IMR-90 (cell line): Measurements from ENCODE around the gene GDF9. TPM values are rescaled to one million over a fixed set of nuclear protein-coding genes. Genes with fewer than 3 reads are reported as not detected.

Experiments used
- ATAC-seq: fragments of 200-7000 bp; cut with Tn5 transposase; 2 replicates; pipeline ENCODE4 v1.9.1; 2020; ENCODE audit warnings: low read depth, mild to moderate bottlenecking, moderate library complexity
- BruUV-seq: library from RNA; stranded (reverse); fragments of 400-500 nt; replicated peaks from 2 replicates; lab custom pipeline; 2021; lab: Mats Ljungman, UMichigan
- CTCF ChIA-PET: fragments of 300-600 bp; formaldehyde crosslinking; extraction: SDS; loops from one replicate; lab custom pipeline; 2021; ENCODE audit warnings: antibody characterized with exemption; lab: Yijun Ruan, JAX
- POLR2A ChIA-PET: fragments of 300-600 bp; sonication (Branson Sonifier 250); formaldehyde crosslinking; loops from one replicate; lab custom pipeline; 2022; ENCODE audit warnings: antibody characterized with exemption; ENCODE audit not compliant: unreplicated experiment; lab: Charles Lee
- DNase-seq: peaks from one replicate; pipeline ENCODE4 v3.0.0; 2013
- H2AFZ ChIP-seq: replicated peaks from 2 replicates; pipeline ENCODE3; 2013; ENCODE audit warnings: low read length, mild to moderate bottlenecking; ENCODE audit not compliant: poor library complexity
- H2AK5ac ChIP-seq: 2 replicates; pipeline ENCODE4 v1.6.1; 2013; ENCODE audit warnings: low read depth, low read length, inconsistent platforms
- H2AK9ac ChIP-seq: replicated peaks from 2 replicates; pipeline ENCODE3; 2013; ENCODE audit warnings: mild to moderate bottlenecking, low read depth, low read length, moderate library complexity; ENCODE audit not compliant: poor library complexity
- H2BK120ac ChIP-seq: 2 replicates; pipeline ENCODE4 v1.6.1; 2013; ENCODE audit warnings: low read depth, low read length, inconsistent platforms
- H2BK15ac ChIP-seq: 3 replicates; pipeline ENCODE4 v1.6.1; 2013; ENCODE audit warnings: low read depth, low read length, inconsistent platforms
- H2BK20ac ChIP-seq: 2 replicates; pipeline ENCODE4 v1.6.1; 2013; ENCODE audit warnings: low read depth, mild to moderate bottlenecking, inconsistent platforms, low read length, moderate library complexity
- H2BK5ac ChIP-seq: 2 replicates; pipeline ENCODE4 v1.6.1; 2013; ENCODE audit warnings: mild to moderate bottlenecking, low read depth, low read length, inconsistent platforms; ENCODE audit not compliant: poor library complexity, severe bottlenecking
- H3K14ac ChIP-seq: replicated peaks from 2 replicates; pipeline ENCODE4 v1.6.1; 2013; ENCODE audit warnings: low read depth, low read length, inconsistent platforms
- H3K18ac ChIP-seq: 2 replicates; pipeline ENCODE4 v1.6.1; 2013; ENCODE audit warnings: low read depth, low read length, control low read depth
- H3K23ac ChIP-seq: 2 replicates; pipeline ENCODE4 v1.6.1; 2013; ENCODE audit warnings: low read depth, low read length, inconsistent platforms
- H3K27ac ChIP-seq: 2 replicates; pipeline ENCODE4 v1.5.1; 2013; ENCODE audit warnings: mild to moderate bottlenecking, control low read depth, low read length; ENCODE audit not compliant: insufficient read depth
- H3K27me3 ChIP-seq: 2 replicates; pipeline ENCODE4 v1.6.1; 2013; ENCODE audit warnings: low read length; ENCODE audit not compliant: control insufficient read depth, insufficient read depth
- H3K36me3 ChIP-seq: 2 replicates; pipeline ENCODE4 v1.6.1; 2013; ENCODE audit warnings: low read length, mixed read lengths; ENCODE audit not compliant: control insufficient read depth, insufficient read depth
- H3K4ac ChIP-seq: 2 replicates; pipeline ENCODE4 v1.6.1; 2013; ENCODE audit warnings: low read depth, low read length, inconsistent platforms
- H3K4me1 ChIP-seq: 2 replicates; pipeline ENCODE4 v1.6.1; 2013; ENCODE audit warnings: low read length, mixed read lengths; ENCODE audit not compliant: control insufficient read depth, insufficient read depth
- H3K4me2 ChIP-seq: 2 replicates; pipeline ENCODE4 v1.6.1; 2013; ENCODE audit warnings: low read depth, mild to moderate bottlenecking, control low read depth, low read length, moderate library complexity
- H3K4me3 ChIP-seq: 2 replicates; pipeline ENCODE4 v1.5.1; 2013; ENCODE audit warnings: low read depth, mild to moderate bottlenecking, control low read depth, low read length, moderate library complexity; ENCODE audit not compliant: insufficient read depth
- H3K56ac ChIP-seq: 2 replicates; pipeline ENCODE4 v1.6.1; 2013; ENCODE audit warnings: low read length, inconsistent platforms; ENCODE audit not compliant: insufficient read depth; ENCODE audit errors: extremely low read depth
- H3K79me1 ChIP-seq, 2 experiments: 2 replicates each; pipeline ENCODE4 v1.6.1; 2013; ENCODE audit warnings: low read length in 2 of 2, inconsistent platforms in 1 of 2, low read depth in 1 of 2
- H3K9ac ChIP-seq: 2 replicates; pipeline ENCODE4 v1.6.1; 2013; ENCODE audit warnings: low read depth, low read length, control low read depth
- H3K9me1 ChIP-seq: 2 replicates; pipeline ENCODE4 v1.6.1; 2013; ENCODE audit warnings: low read length, inconsistent platforms; ENCODE audit not compliant: insufficient read depth
- H3K9me3 ChIP-seq: 2 replicates; pipeline ENCODE4 v1.6.1; 2013; ENCODE audit warnings: low read length; ENCODE audit not compliant: control insufficient read depth, insufficient read depth
- H4K20me1 ChIP-seq: 2 replicates; pipeline ENCODE4 v1.6.1; 2013; ENCODE audit warnings: low read length, inconsistent platforms; ENCODE audit not compliant: insufficient read depth
- H4K5ac ChIP-seq: 2 replicates; pipeline ENCODE4 v1.6.1; 2013; ENCODE audit warnings: mild to moderate bottlenecking, low read depth, low read length, control low read depth
- H4K8ac ChIP-seq, 2 experiments: 2 replicates each; pipeline ENCODE4 v1.6.1; 2013; ENCODE audit warnings: low read depth in 2 of 2, low read length in 2 of 2, control low read depth in 1 of 2, inconsistent platforms in 1 of 2
- H4K91ac ChIP-seq: 2 replicates; pipeline ENCODE4 v1.6.1; 2013; ENCODE audit warnings: low read depth, low read length, inconsistent platforms; ENCODE audit not compliant: insufficient read depth
- BHLHE40 ChIP-seq: fragments of 150-350 bp; IDR thresholded peaks from 2 replicates; pipeline ENCODE4 v1.6.1; 2016; ENCODE audit warnings: mild to moderate bottlenecking, low read depth, low read length
- CEBPB ChIP-seq: IDR thresholded peaks from 2 replicates; pipeline ENCODE4 v1.6.1; 2012; ENCODE audit warnings: low read depth, low read length, improper control_type of control experiment
- CHD1 ChIP-seq: IDR thresholded peaks from 2 replicates; pipeline ENCODE4 v1.6.1; 2012; ENCODE audit warnings: low read depth, low read length, improper control_type of control experiment
- FOS ChIP-seq: fragments of 150-350 bp; IDR thresholded peaks from 2 replicates; pipeline ENCODE4 v1.6.1; 2016; ENCODE audit warnings: low read depth, low read length
- MAFK ChIP-seq: IDR thresholded peaks from 2 replicates; pipeline ENCODE4 v1.6.1; 2012; ENCODE audit warnings: low read depth, low read length, improper control_type of control experiment
- MXI1 ChIP-seq: IDR thresholded peaks from 2 replicates; pipeline ENCODE4 v1.6.1; 2012; ENCODE audit warnings: low read depth, mild to moderate bottlenecking, low read length, moderate library complexity, borderline replicate concordance
- NFE2L2 ChIP-seq: fragments of 150-350 bp; IDR thresholded peaks from 2 replicates; pipeline ENCODE4 v1.6.1; 2016; ENCODE audit warnings: low read depth, mild to moderate bottlenecking, low read length
- POLR2A ChIP-seq: IDR thresholded peaks from 2 replicates; pipeline ENCODE4 v1.6.1; 2012; ENCODE audit warnings: mild to moderate bottlenecking, low read depth, low read length
- RAD21 ChIP-seq: IDR thresholded peaks from 2 replicates; pipeline ENCODE4 v1.6.1; 2012; ENCODE audit warnings: low read length, improper control_type of control experiment
- RCOR1 ChIP-seq: IDR thresholded peaks from 2 replicates; pipeline ENCODE4 v1.6.1; 2012; ENCODE audit warnings: mild to moderate bottlenecking, low read length, improper control_type of control experiment; ENCODE audit not compliant: insufficient replicate concordance
- RFX5 ChIP-seq: IDR thresholded peaks from 2 replicates; pipeline ENCODE4 v1.8.0; 2012; ENCODE audit warnings: low read depth, mild to moderate bottlenecking, low read length, moderate library complexity
- SMC3 ChIP-seq: fragments of 150-350 bp; IDR thresholded peaks from 2 replicates; pipeline ENCODE4 v1.6.1; 2016; ENCODE audit warnings: low read depth, mild to moderate bottlenecking, antibody characterized with exemption, low read length, moderate library complexity
- USF2 ChIP-seq: fragments of 150-350 bp; IDR thresholded peaks from 2 replicates; pipeline ENCODE4 v1.6.1; 2017; ENCODE audit warnings: mild to moderate bottlenecking, antibody characterized with exemption, low read length, low read depth
- WGBS, 2 experiments: methylation state at CpG; one replicate each; pipeline versions ENCODE4 v1.1.5 to v1.1.7; 2013; ENCODE audit warnings: missing lambda C conversion rate in 2 of 2; ENCODE audit not compliant: insufficient read length in 1 of 2; ENCODE audit errors: extremely low coverage in 2 of 2; 5-methylcytosine and 5-hydroxymethylcytosine counted together
- dilution Hi-C: fragments of 300-500 bp; cut with HindIII; formaldehyde crosslinking; loops from one replicate; pipeline ENCODE4 v1.14.3; 2018; ENCODE audit warnings: low sequenced_read_pairs; ENCODE audit not compliant: unreplicated experiment
- in situ Hi-C: fragments of 300-500 bp; cut with MboI; formaldehyde crosslinking; loops from 3 replicates; pipeline ENCODE4 v1.14.3; 2019; ENCODE audit warnings: low sequenced_read_pairs, inconsistent platforms, mixed read lengths
- intact Hi-C: fragments of 100-400 bp; cut with micrococcal nuclease; formaldehyde crosslinking; loops from 2 replicates; pipeline ENCODE4 v1.10.0; 2022
- polyA plus RNA-seq, 3 experiments: library from polyadenylated mRNA; depleted of rRNA; stranded (reverse); fragments of >200 nt; gene quantifications; 2 replicates each; pipeline ENCODE4 v1.2.3, GENCODE V29; 2012; ENCODE audit warnings: low replicate concordance in 1 of 3
- total RNA-seq: library from RNA; depleted of rRNA; stranded (reverse); fragments of >200 nt; gene quantifications from 2 replicates; pipeline ENCODE4 v1.2.3, GENCODE V29; 2012
- TF ChIP-seq, protein P1 (sequence below): conservative IDR thresholded peaks from 2 replicates; pipeline ENCODE4 v1.5.1; 2012; ENCODE audit warnings: mild to moderate bottlenecking, low read depth, low read length, improper control_type of control experiment
- TF ChIP-seq, protein P2 (sequence below): fragments of 150-350 bp; IDR thresholded peaks from 2 replicates; pipeline ENCODE4 v1.6.1; 2016; ENCODE audit warnings: low read depth, mild to moderate bottlenecking, low read length, moderate library complexity, borderline replicate concordance

Gene GDF9
- total and polyA plus RNA-seq, 2 of the 4 experiments (the other 2 are of a cell fraction), result 0.18 to 0.21 TPM

DNA sequence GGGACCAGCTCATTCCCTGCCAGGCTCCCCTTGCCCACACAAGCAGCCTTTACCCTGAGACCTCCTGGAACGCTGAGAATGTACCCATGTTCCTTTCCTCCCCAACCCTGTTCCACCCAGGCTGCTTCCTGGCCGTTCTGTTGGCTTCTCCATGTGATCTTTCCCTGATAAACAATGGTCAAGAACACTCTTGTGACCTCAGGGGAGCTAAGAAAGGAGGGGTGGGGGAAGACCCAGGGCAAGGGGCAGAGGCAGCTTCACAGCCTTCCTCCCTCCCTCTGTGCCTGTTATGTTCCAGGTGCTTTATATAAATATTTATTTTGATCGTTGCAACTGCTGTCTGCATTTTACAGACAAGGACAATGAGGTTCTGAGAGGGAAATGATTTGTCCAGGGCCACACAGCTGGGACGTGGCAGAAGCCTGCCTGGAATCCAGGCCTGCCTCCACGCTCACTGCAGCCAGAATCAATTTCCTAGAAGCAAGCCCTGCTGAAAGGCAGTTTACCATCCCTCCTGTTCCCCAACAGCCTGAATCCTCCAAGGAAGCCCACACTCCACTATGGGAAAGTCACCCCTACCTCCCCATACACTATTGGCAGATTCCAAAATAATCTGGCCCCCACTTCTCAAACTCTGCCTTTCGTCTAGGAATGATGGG lies 39.7 kb downstream of the GDF9 start:
- Histone ChIP-seq H3K27me3 (no peaks in the 10 kb centered on the region), H3K4me2 (no peak overlapping the region), H3K9me3 (no peaks in the 10 kb centered on the region), H3K14ac (0 out of 2 replicates have a peak overlapping the region, but pooled peaks have one; percentile 52), H4K8ac (no peak overlapping the region), H3K4me3 (no peak overlapping the region), H2BK15ac (no peak overlapping the region), H2AFZ (no peak overlapping the region), H2AK5ac (no peak overlapping the region), H3K23ac (peak overlapping the region; percentile 32; the same call in 1 of the 2 replicates), H3K4ac (peak overlapping the region; percentile 16; the same call in 1 of the 2 replicates), H2BK120ac (no peak overlapping the region), H4K91ac (no peak overlapping the region), H3K9me1 (peaks cover 4% of the 10 kb centered on the region; the same call in 1 of the 2 replicates), H3K79me1 (peaks cover 13 to 32% of the 10 kb centered on the region in 2 experiments; a peak in 3 of 4 replicates), H2AK9ac (peak overlapping the region; percentile 75), H2BK5ac (no peak overlapping the region), H3K27ac (no peak overlapping the region), H3K4me1 (peaks cover 7% of the 10 kb centered on the region; the same call in 1 of the 2 replicates), H4K20me1 (no peaks in the 10 kb centered on the region), H3K56ac (peak overlapping the region; percentile 4; the same call in 1 of the 2 replicates), H2BK20ac (no peak overlapping the region), H3K36me3 (peaks cover 6% of the 10 kb centered on the region; the same call in 1 of the 2 replicates), H3K9ac (no peak overlapping the region), H4K5ac (no peak overlapping the region), H3K18ac (no peak overlapping the region)
- ATAC-seq (no peak), DNase-seq (no peak)
- no TSS peak for BruUV-seq
- in situ Hi-C loops (no loop called here), intact Hi-C loops (no loop called here), dilution Hi-C loops (no loop called here)
- WGBS, 2 experiments, result 91% methylated on average over 3 of the region's 6 CpGs; no CpG with 5 or more reads in 1 of the 2 experiments
- ChIA-PET CTCF (no interaction called here), POLR2A (no interaction called here)
- no peak for TF ChIP-seq RAD21
- TF ChIP-seq RCOR1, result no peak
- TF ChIP-seq RFX5, result no peak
- no peak for TF ChIP-seq POLR2A
- TF ChIP-seq, protein P1, sequence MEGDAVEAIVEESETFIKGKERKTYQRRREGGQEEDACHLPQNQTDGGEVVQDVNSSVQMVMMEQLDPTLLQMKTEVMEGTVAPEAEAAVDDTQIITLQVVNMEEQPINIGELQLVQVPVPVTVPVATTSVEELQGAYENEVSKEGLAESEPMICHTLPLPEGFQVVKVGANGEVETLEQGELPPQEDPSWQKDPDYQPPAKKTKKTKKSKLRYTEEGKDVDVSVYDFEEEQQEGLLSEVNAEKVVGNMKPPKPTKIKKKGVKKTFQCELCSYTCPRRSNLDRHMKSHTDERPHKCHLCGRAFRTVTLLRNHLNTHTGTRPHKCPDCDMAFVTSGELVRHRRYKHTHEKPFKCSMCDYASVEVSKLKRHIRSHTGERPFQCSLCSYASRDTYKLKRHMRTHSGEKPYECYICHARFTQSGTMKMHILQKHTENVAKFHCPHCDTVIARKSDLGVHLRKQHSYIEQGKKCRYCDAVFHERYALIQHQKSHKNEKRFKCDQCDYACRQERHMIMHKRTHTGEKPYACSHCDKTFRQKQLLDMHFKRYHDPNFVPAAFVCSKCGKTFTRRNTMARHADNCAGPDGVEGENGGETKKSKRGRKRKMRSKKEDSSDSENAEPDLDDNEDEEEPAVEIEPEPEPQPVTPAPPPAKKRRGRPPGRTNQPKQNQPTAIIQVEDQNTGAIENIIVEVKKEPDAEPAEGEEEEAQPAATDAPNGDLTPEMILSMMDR, result no peak
- TF ChIP-seq FOS, result no peak
- no peak for TF ChIP-seq NFE2L2
- TF ChIP-seq CHD1, result no peak
- no peak for TF ChIP-seq CEBPB
- TF ChIP-seq SMC3, result no peak
- TF ChIP-seq, protein P2, sequence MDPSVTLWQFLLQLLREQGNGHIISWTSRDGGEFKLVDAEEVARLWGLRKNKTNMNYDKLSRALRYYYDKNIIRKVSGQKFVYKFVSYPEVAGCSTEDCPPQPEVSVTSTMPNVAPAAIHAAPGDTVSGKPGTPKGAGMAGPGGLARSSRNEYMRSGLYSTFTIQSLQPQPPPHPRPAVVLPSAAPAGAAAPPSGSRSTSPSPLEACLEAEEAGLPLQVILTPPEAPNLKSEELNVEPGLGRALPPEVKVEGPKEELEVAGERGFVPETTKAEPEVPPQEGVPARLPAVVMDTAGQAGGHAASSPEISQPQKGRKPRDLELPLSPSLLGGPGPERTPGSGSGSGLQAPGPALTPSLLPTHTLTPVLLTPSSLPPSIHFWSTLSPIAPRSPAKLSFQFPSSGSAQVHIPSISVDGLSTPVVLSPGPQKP, result no peak
- TF ChIP-seq BHLHE40, result no peak
- TF ChIP-seq MAFK, result no peak
- TF ChIP-seq USF2, result no peak
- no peak for TF ChIP-seq MXI1
